ENCODE data around the gene FCGBP. TPM values are rescaled to one million over a fixed set of nuclear protein-coding genes. Genes with fewer than 3 reads are reported as not detected.
"Not testable (repeated sequence)": the region's sequence is repeated elsewhere in the genome, so short reads cannot be mapped to it uniquely, and the experiment has no call there.

Gene FCGBP
- total and polyA plus RNA-seq, 7 donors, result 0.45 to 8.7 (median 7.1) TPM

- H3K4me3 ChIP-seq; H3K27ac ChIP-seq; DNase-seq; ATAC-seq; H3K9me3 ChIP-seq; H3K36me3 ChIP-seq (ENCODE audit: insufficient read depth in 1 of 2, low read depth in 1 of 2); H3K27me3 ChIP-seq (ENCODE audit: insufficient read depth in 3 of 3, low read length in 2 of 3); H3K4me1 ChIP-seq; intact Hi-C loops (cut with DNase I): not testable (repeated sequence)
- WGBS, 3 donors, result 84 to 91% (median 89%) methylated on average over 5 of the region's 5 CpGs
These were observed 23.5 kb upstream of the FCGBP start for GRCh38 chr19:39957886-39958285.

- DNase-seq (no peak), ATAC-seq (no peak)
- no peak overlapping the region for H3K4me3 ChIP-seq
- no peaks in the 10 kb centered on the region for H3K27me3 ChIP-seq (ENCODE audit: insufficient read depth in 3 of 3, low read length in 2 of 3)
- 85 to 91% (median 91%) methylated on average over 7 of the region's 7 CpGs for WGBS, 3 donors
- no peaks in the 10 kb centered on the region for H3K9me3 ChIP-seq
- no peak overlapping the region for H3K27ac ChIP-seq
- no peaks in the 10 kb centered on the region for H3K4me1 ChIP-seq
- intact Hi-C loops (cut with DNase I), result no loop called here
- H3K36me3 ChIP-seq (ENCODE audit: insufficient read depth in 1 of 2, low read depth in 1 of 2), result no peaks in the 10 kb centered on the region
- TF ChIP-seq CTCF (IDR thresholded peaks at IDR 0.05), result no peak
These were observed 19.5 kb upstream of the FCGBP start for GRCh38 chr19:39953915-39954314.

GRCh38 chr19:39951686-39952085 lies 17.3 kb upstream of the FCGBP start:
- WGBS, 3 donors, result 49 to 60% (median 55%) methylated on average over 3 of the region's 3 CpGs
- intact Hi-C loops (cut with DNase I), result no loop called here
- Histone ChIP-seq H3K9me3 (no peaks in the 10 kb centered on the region), H3K27me3 (ENCODE audit: insufficient read depth in 3 of 3, low read length in 2 of 3) (peaks cover 0 to 11% (median 0%) of the 10 kb centered on the region in 3 donors), H3K36me3 (ENCODE audit: insufficient read depth in 1 of 2, low read depth in 1 of 2) (no peaks in the 10 kb centered on the region), H3K4me1 (no peaks in the 10 kb centered on the region), H3K4me3 (no peak overlapping the region), H3K27ac (no peak overlapping the region)
- TF ChIP-seq CTCF (IDR thresholded peaks at IDR 0.05), result no peak
- ATAC-seq (no peak), DNase-seq (no peak)

GRCh38 chr19:39951065-39951650 lies 16.7 kb upstream of the FCGBP start:
- no peaks in the 10 kb centered on the region for H3K36me3 ChIP-seq (ENCODE audit: insufficient read depth in 1 of 2, low read depth in 1 of 2)
- H3K4me1 ChIP-seq, result no peaks in the 10 kb centered on the region
- no peak overlapping the region for H3K27ac ChIP-seq
- intact Hi-C loops (cut with DNase I), result no loop called here
- WGBS, 3 donors, result 87 to 91% (median 89%) methylated on average over 2 of the region's 2 CpGs
- no peaks in the 10 kb centered on the region for H3K9me3 ChIP-seq
- H3K4me3 ChIP-seq, result no peak overlapping the region
- peaks cover 0 to 11% (median 0%) of the 10 kb centered on the region in 3 donors for H3K27me3 ChIP-seq (ENCODE audit: insufficient read depth in 3 of 3, low read length in 2 of 3)
- DNase-seq (no peak), ATAC-seq (no peak)
- no peak for TF ChIP-seq CTCF (IDR thresholded peaks at IDR 0.05)

GRCh38 chr19:39949026-39949747 lies 14.8 kb upstream of the FCGBP start:
- TF ChIP-seq CTCF (IDR thresholded peaks at IDR 0.05), result no peak
- ATAC-seq, result no peak
- no peaks in the 10 kb centered on the region for H3K36me3 ChIP-seq (ENCODE audit: insufficient read depth in 1 of 2, low read depth in 1 of 2)
- no peak overlapping the region for H3K27ac ChIP-seq
- intact Hi-C loops (cut with DNase I), result no loop called here
- no peak for DNase-seq
- no peak overlapping the region for H3K4me3 ChIP-seq
- H3K27me3 ChIP-seq (ENCODE audit: insufficient read depth in 3 of 3, low read length in 2 of 3), result peaks cover 0 to 16% (median 0%) of the 10 kb centered on the region in 3 donors
- WGBS, 3 donors, result 78 to 85% (median 79%) methylated on average over 2 of the region's 2 CpGs
- H3K4me1 ChIP-seq, result no peaks in the 10 kb centered on the region
- no peaks in the 10 kb centered on the region for H3K9me3 ChIP-seq

All from psoas muscle (tissue), 8 donors.